Measurements from ENCODE around the gene TCF4. TPM values are rescaled to one million over a fixed set of nuclear protein-coding genes. Genes with fewer than 3 reads are reported as not detected.

The TCF4 gene
- polyA plus RNA-seq, 1 of the 3 experiments (the other 2 are of a cell fraction): 39.1 TPM

DNA sequence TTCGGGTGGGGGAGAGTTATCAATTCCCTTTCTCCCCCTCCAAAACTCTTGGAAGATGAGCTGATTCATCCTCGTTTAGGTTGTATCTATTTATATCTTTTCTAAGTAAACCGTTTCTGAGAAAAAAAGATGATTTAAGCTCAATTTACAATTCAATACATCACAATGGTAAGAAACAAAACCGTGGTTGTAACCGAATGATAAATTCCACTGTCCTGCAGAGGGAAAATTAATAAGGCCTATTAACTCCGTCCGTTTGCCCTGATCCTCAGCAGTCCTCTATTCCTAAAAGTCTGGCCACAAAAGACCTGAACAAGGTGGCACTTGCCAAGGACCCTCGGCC is 286.2 kb downstream of the TCF4 start:
- Histone ChIP-seq H3K9ac (peak overlapping the region; percentile 66), H3K9me2 (no peaks in the 10 kb centered on the region), H3K4me3 (ENCODE audit: low read depth in 2 of 2, low read length in 1 of 2) (peak overlapping the region; percentile 46 to 66), H3K79me2 (ENCODE audit: insufficient read depth) (peaks cover 100% of the 10 kb centered on the region), H3K4me2 (peak overlapping the region; percentile 93), H3K4me1 (ENCODE audit: control insufficient read depth in 1 of 2, insufficient read depth in 2 of 2, low read depth in 1 of 2, low read length in 1 of 2) (peaks cover 14 to 62% of the 10 kb centered on the region in 2 experiments; a peak in 3 of 4 replicates), H3K9me3 (no peaks in the 10 kb centered on the region), H3F3A (replicated peaks; ENCODE audit: insufficient read depth) (peaks cover 22% of the 10 kb centered on the region), H3K27ac (ENCODE audit: low read depth in 2 of 2, low read length in 1 of 2) (peak overlapping the region; percentile 92 to 100), H4K20me1 (ENCODE audit: insufficient read depth) (no peaks in the 10 kb centered on the region), H2AFZ (ENCODE audit: low read depth) (no peak overlapping the region; the same call in 1 of the 2 replicates), H3K27me3 (ENCODE audit: insufficient read depth) (no peaks in the 10 kb centered on the region), H3K36me3 (replicated peaks in 1 of 2; ENCODE audit: control insufficient read depth in 1 of 2, insufficient read depth in 2 of 2, low read length in 1 of 2) (no peaks in the 10 kb centered on the region)
- TF ChIP-seq MXI1 (IDR thresholded peaks at IDR 0.05; ENCODE audit: low read depth, low read length): no peak
- no peak for TF ChIP-seq RCOR1 (IDR thresholded peaks at IDR 0.05; ENCODE audit: low read length)
- TF ChIP-seq JUND (IDR thresholded peaks at IDR 0.05): no peak
- TF ChIP-seq FOXM1 (IDR thresholded peaks at IDR 0.05; ENCODE audit: low read depth): no peak
- TF ChIP-seq RXRA (IDR thresholded peaks at IDR 0.05; ENCODE audit: borderline replicate concordance, low read depth): no peak
- no peak for TF ChIP-seq CHD2 (IDR thresholded peaks at IDR 0.05; ENCODE audit: low read length, partially characterized antibody)
- TF ChIP-seq SMC3 (IDR thresholded peaks at IDR 0.05; ENCODE audit: low read depth, low read length): no peak
- TF ChIP-seq, protein P1, sequence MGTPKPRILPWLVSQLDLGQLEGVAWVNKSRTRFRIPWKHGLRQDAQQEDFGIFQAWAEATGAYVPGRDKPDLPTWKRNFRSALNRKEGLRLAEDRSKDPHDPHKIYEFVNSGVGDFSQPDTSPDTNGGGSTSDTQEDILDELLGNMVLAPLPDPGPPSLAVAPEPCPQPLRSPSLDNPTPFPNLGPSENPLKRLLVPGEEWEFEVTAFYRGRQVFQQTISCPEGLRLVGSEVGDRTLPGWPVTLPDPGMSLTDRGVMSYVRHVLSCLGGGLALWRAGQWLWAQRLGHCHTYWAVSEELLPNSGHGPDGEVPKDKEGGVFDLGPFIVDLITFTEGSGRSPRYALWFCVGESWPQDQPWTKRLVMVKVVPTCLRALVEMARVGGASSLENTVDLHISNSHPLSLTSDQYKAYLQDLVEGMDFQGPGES (IDR thresholded peaks at IDR 0.05; ENCODE audit: low read depth, low read length): no peak
- TF ChIP-seq FOSL2 (IDR thresholded peaks at IDR 0.05; ENCODE audit: borderline replicate concordance, low read depth): no peak
- TF ChIP-seq EP300 (IDR thresholded peaks at IDR 0.05; ENCODE audit: borderline replicate concordance in 1 of 2, low read depth in 1 of 2, low read length in 1 of 2): no peak
- no peak for TF ChIP-seq NRF1 (IDR thresholded peaks at IDR 0.05; ENCODE audit: low read depth, low read length)
- TF ChIP-seq TEAD4 (IDR thresholded peaks at IDR 0.05; ENCODE audit: borderline replicate concordance, insufficient read depth): no peak
- TF ChIP-seq FOXJ3 (CRISPR knock-in tag; IDR thresholded peaks at IDR 0.05): no peak
- TF ChIP-seq SIN3A (IDR thresholded peaks at IDR 0.05; ENCODE audit: borderline replicate concordance, low read depth, low read length): no peak
- TF ChIP-seq, protein P2, sequence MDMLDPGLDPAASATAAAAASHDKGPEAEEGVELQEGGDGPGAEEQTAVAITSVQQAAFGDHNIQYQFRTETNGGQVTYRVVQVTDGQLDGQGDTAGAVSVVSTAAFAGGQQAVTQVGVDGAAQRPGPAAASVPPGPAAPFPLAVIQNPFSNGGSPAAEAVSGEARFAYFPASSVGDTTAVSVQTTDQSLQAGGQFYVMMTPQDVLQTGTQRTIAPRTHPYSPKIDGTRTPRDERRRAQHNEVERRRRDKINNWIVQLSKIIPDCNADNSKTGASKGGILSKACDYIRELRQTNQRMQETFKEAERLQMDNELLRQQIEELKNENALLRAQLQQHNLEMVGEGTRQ (IDR thresholded peaks at IDR 0.05; ENCODE audit: borderline replicate concordance, low read depth, low read length): no peak
- TF ChIP-seq, protein P3, sequence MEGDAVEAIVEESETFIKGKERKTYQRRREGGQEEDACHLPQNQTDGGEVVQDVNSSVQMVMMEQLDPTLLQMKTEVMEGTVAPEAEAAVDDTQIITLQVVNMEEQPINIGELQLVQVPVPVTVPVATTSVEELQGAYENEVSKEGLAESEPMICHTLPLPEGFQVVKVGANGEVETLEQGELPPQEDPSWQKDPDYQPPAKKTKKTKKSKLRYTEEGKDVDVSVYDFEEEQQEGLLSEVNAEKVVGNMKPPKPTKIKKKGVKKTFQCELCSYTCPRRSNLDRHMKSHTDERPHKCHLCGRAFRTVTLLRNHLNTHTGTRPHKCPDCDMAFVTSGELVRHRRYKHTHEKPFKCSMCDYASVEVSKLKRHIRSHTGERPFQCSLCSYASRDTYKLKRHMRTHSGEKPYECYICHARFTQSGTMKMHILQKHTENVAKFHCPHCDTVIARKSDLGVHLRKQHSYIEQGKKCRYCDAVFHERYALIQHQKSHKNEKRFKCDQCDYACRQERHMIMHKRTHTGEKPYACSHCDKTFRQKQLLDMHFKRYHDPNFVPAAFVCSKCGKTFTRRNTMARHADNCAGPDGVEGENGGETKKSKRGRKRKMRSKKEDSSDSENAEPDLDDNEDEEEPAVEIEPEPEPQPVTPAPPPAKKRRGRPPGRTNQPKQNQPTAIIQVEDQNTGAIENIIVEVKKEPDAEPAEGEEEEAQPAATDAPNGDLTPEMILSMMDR (IDR thresholded peaks at IDR 0.05): no peak
- TF ChIP-seq, protein P4, sequence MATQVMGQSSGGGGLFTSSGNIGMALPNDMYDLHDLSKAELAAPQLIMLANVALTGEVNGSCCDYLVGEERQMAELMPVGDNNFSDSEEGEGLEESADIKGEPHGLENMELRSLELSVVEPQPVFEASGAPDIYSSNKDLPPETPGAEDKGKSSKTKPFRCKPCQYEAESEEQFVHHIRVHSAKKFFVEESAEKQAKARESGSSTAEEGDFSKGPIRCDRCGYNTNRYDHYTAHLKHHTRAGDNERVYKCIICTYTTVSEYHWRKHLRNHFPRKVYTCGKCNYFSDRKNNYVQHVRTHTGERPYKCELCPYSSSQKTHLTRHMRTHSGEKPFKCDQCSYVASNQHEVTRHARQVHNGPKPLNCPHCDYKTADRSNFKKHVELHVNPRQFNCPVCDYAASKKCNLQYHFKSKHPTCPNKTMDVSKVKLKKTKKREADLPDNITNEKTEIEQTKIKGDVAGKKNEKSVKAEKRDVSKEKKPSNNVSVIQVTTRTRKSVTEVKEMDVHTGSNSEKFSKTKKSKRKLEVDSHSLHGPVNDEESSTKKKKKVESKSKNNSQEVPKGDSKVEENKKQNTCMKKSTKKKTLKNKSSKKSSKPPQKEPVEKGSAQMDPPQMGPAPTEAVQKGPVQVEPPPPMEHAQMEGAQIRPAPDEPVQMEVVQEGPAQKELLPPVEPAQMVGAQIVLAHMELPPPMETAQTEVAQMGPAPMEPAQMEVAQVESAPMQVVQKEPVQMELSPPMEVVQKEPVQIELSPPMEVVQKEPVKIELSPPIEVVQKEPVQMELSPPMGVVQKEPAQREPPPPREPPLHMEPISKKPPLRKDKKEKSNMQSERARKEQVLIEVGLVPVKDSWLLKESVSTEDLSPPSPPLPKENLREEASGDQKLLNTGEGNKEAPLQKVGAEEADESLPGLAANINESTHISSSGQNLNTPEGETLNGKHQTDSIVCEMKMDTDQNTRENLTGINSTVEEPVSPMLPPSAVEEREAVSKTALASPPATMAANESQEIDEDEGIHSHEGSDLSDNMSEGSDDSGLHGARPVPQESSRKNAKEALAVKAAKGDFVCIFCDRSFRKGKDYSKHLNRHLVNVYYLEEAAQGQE (IDR thresholded peaks at IDR 0.05; ENCODE audit: low read depth, low read length): no peak
- TF ChIP-seq YY1 (IDR thresholded peaks at IDR 0.05; ENCODE audit: low read depth): no peak
- DNase-seq: no peak
- WGBS (ENCODE audit: low lambda C conversion rate): 6% methylated on average over 8 of the region's 8 CpGs
- CTCF ChIA-PET: interaction anchor here (1.0 to 4.3 kb wide), 7 partner anchors 14 to 481 kb away, joined by 3 to 28 read pairs (median 5); no protein-coding TSS in a partner anchor
- POLR2A ChIA-PET: interaction anchor here (1.4 to 4.8 kb wide), 5 partner anchors 13 to 105 kb away, joined by 4 to 85 read pairs (median 8); no protein-coding TSS in a partner anchor
